Measurements from ENCODE around the gene WDTC1. TPM values are rescaled to one million over a fixed set of nuclear protein-coding genes. Genes with fewer than 3 reads are reported as not detected.
"Not testable (repeated sequence)": the region's sequence is repeated elsewhere in the genome, so short reads cannot be mapped to it uniquely, and the experiment has no call there.

WDTC1 gene
- total RNA-seq, 1 donor from 2014 or later: 61.1 TPM

DNA sequence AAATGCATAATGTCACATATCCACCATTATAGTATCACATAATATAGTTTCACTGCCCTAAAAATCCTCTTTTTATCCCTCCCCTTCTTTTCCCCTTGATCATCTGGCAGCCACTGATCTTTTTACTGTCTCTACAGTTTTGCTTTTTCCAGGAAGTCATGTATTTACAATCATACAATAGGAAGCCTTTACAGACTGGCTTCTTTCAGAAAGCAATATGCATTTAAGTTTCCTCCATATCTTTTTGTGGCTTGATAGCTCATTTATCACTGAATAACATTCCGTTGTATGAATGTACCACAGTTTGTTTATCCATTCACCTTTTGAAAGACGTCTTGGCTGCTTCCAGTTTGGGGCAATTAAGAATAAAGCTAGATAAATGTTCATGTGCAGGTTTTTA, 14.3 kb upstream of the WDTC1 start:
- no peaks in the 10 kb centered on the region for H3K4me1 ChIP-seq
- no peak overlapping the region for H3K4me3 ChIP-seq
- DNase-seq: no peak
- no peak overlapping the region for H3K27ac ChIP-seq (replicated peaks)
- no peaks in the 10 kb centered on the region for H3K9me3 ChIP-seq (replicated peaks)
- no peaks in the 10 kb centered on the region for H3K36me3 ChIP-seq
- no peaks in the 10 kb centered on the region for H3K27me3 ChIP-seq (ENCODE audit: low read depth)
- TF ChIP-seq, protein P1, sequence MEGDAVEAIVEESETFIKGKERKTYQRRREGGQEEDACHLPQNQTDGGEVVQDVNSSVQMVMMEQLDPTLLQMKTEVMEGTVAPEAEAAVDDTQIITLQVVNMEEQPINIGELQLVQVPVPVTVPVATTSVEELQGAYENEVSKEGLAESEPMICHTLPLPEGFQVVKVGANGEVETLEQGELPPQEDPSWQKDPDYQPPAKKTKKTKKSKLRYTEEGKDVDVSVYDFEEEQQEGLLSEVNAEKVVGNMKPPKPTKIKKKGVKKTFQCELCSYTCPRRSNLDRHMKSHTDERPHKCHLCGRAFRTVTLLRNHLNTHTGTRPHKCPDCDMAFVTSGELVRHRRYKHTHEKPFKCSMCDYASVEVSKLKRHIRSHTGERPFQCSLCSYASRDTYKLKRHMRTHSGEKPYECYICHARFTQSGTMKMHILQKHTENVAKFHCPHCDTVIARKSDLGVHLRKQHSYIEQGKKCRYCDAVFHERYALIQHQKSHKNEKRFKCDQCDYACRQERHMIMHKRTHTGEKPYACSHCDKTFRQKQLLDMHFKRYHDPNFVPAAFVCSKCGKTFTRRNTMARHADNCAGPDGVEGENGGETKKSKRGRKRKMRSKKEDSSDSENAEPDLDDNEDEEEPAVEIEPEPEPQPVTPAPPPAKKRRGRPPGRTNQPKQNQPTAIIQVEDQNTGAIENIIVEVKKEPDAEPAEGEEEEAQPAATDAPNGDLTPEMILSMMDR (IDR thresholded peaks at IDR 0.05; ENCODE audit: borderline replicate concordance): no peak
- intact Hi-C loops (cut with micrococcal nuclease): no loop called here

GRCh38 chr1:27220702-27221497, 13.5 kb upstream of the WDTC1 start:
- H3K27me3 ChIP-seq (ENCODE audit: low read depth); DNase-seq; H3K4me1 ChIP-seq; intact Hi-C loops (cut with micrococcal nuclease); H3K36me3 ChIP-seq; H3K9me3 ChIP-seq (replicated peaks); H3K27ac ChIP-seq (replicated peaks); H3K4me3 ChIP-seq: not testable (repeated sequence)

DNA sequence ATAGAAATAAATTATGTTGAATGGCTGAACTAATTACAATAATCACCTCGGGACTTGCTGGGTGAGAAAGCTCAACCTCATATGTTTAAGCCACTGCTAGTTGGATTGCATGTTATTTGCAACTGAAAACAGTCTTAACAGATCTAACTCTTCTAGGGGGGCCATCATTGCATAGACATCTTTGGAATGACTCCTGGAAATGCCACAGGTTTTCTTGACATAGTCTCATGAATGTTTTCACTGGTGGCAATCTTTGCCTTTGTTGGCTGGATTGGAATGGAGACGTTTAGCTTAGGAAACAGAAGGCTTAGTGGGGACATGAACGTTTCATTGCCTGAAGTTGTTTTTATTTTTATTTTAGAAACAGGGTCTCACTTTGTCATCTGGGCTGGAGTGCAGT, 8.8 kb upstream of the WDTC1 start:
- Histone ChIP-seq H3K4me3 (no peak overlapping the region), H3K27me3 (ENCODE audit: low read depth) (no peaks in the 10 kb centered on the region), H3K27ac (replicated peaks) (no peak overlapping the region), H3K9me3 (replicated peaks) (no peaks in the 10 kb centered on the region), H3K4me1 (no peaks in the 10 kb centered on the region), H3K36me3 (no peaks in the 10 kb centered on the region)
- TF ChIP-seq, protein P1 (IDR thresholded peaks at IDR 0.05; ENCODE audit: borderline replicate concordance): no peak
- intact Hi-C loops (cut with micrococcal nuclease): no loop called here
- no peak for DNase-seq

DNA sequence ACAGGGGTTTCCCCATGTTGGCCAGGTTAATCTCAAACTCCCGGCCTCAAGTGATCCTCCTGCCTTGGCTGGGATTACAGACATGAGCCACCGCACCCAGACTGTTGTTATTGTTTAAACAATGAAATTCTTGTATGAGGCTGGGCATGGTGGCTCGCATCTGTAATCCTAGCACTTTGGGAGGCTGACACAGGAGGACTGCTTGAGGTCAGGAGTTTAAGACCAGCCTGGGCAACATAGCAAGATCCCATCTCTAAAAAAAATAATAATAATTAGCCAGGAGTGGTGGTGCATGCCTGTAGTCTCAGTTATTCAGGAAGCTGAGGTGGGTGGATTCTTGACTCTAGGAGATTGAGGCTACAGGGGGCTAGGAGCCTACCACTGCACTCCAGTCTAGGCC, 6.7 kb upstream of the WDTC1 start:
- Histone ChIP-seq H3K36me3 (no peaks in the 10 kb centered on the region), H3K9me3 (replicated peaks) (no peaks in the 10 kb centered on the region), H3K4me1 (no peaks in the 10 kb centered on the region), H3K27me3 (ENCODE audit: low read depth) (no peaks in the 10 kb centered on the region), H3K27ac (replicated peaks) (no peak overlapping the region), H3K4me3 (no peak overlapping the region)
- intact Hi-C loops (cut with micrococcal nuclease): no loop called here
- TF ChIP-seq, protein P1 (IDR thresholded peaks at IDR 0.05; ENCODE audit: borderline replicate concordance): no peak
- DNase-seq: no peak

DNA sequence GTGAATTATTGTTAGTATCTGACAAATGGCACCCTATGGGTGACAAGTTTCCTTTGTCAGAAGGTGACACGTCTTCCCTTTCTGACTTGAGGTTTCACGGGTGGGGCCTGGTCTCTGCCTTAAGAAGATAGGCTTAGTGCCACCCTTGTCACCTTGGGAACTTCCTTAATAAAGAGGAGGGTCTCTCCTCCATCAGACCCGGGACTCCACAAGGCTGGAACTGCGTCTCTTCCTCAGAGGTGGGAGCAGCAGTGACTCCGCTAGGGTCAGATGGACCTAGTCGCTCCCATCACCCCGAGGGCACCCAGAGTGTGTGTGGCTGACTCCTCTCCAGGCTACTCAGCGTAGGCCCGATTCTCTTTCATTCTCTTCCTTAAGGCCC, 774 bp upstream of the WDTC1 start:
- intact Hi-C loops (cut with micrococcal nuclease): no loop called here
- no peaks in the 10 kb centered on the region for H3K27me3 ChIP-seq (ENCODE audit: low read depth)
- peak overlapping the region; percentile 99 for H3K4me3 ChIP-seq
- H3K4me1 ChIP-seq: peaks cover 32% of the 10 kb centered on the region
- no peaks in the 10 kb centered on the region for H3K36me3 ChIP-seq
- no peaks in the 10 kb centered on the region for H3K9me3 ChIP-seq (replicated peaks)
- TF ChIP-seq, protein P1 (IDR thresholded peaks at IDR 0.05; ENCODE audit: borderline replicate concordance): no peak
- no peak for DNase-seq
- H3K27ac ChIP-seq (replicated peaks): peak overlapping the region; percentile 51

- Histone ChIP-seq H3K36me3 (no peaks in the 10 kb centered on the region), H3K4me1 (peaks cover 38% of the 10 kb centered on the region), H3K27ac (replicated peaks) (peak overlapping the region; percentile 91), H3K9me3 (replicated peaks) (no peaks in the 10 kb centered on the region), H3K27me3 (ENCODE audit: low read depth) (no peaks in the 10 kb centered on the region), H3K4me3 (peak overlapping the region; percentile 99)
- no peak for DNase-seq
- TF ChIP-seq, protein P1 (IDR thresholded peaks at IDR 0.05; ENCODE audit: borderline replicate concordance): no peak
- intact Hi-C loops (cut with micrococcal nuclease): no loop called here
Observed at GRCh38 chr1:27235827-27236226, 1.4 kb downstream of the WDTC1 start.
